Progenitor cell of endocrine pancreas (in vitro differentiated cells): ENCODE measurements around the gene TRIOBP. TPM values are rescaled to one million over a fixed set of nuclear protein-coding genes. Genes with fewer than 3 reads are reported as not detected.

Experiments used
- DNase-seq: peaks from one replicate; pipeline ENCODE4 v3.0.0; 2021; ENCODE audit warnings: low spot score; ENCODE audit not compliant: unreplicated experiment
- H3K27ac Mint-ChIP-seq: 2 replicates; pipeline ENCODE4 v1.8.0; 2021; ENCODE audit warnings: mild to moderate bottlenecking, moderate library complexity, mixed read lengths
- H3K27me3 Mint-ChIP-seq: 2 replicates; pipeline ENCODE4 v1.8.0; 2021; ENCODE audit warnings: mixed read lengths
- H3K36me3 Mint-ChIP-seq: 2 replicates; pipeline ENCODE4 v1.8.0; 2022; ENCODE audit warnings: mixed read lengths; ENCODE audit not compliant: insufficient read depth
- H3K4me1 Mint-ChIP-seq: 2 replicates; pipeline ENCODE4 v1.8.0; 2021; ENCODE audit warnings: low read depth, mixed read lengths
- H3K4me3 Mint-ChIP-seq: 2 replicates; pipeline ENCODE4 v1.8.0; 2021; ENCODE audit warnings: low read depth, mild to moderate bottlenecking, moderate library complexity, mixed read lengths
- H3K9me3 Mint-ChIP-seq: 2 replicates; pipeline ENCODE4 v1.8.0; 2021; ENCODE audit warnings: low read depth, mixed read lengths
- total RNA-seq: library from RNA; stranded (reverse); gene quantifications from 2 replicates; pipeline ENCODE4 v1.2.1, GENCODE V29; 2021
- TF ChIP-seq, protein P1 (sequence below): fragments of 200-600 bp; sonication (generic); IDR thresholded peaks from one replicate; pipeline ENCODE4 v1.5.0; 2021; ENCODE audit warnings: antibody characterized with exemption, mild to moderate bottlenecking; ENCODE audit not compliant: unreplicated experiment

TRIOBP gene
- total RNA-seq, 1 donor from 2014 or later: 78.7 TPM

DNA sequence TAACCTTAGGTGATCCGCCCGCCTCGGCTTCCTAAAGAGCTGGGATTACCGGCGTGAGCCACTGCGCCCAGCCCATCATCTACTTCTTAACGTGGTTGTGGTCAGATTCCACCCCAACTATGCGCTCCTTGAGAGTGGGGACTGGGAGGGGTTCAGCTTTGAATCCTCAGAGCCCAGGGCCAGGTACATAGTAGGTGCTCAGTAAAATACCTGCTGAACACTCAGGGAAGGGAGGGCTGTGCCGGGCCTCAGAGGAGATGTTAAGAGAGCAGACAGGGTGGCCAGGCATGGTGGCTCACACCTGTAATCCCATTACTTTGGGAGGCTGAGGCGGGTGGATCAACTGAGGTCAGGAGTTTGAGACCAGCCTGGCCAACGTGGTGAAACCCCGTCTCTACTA is 22.6 kb upstream of the TRIOBP start:
- no peak for DNase-seq
- Mint-ChIP-seq H3K4me3 (no peak overlapping the region), H3K27me3 (peaks cover 13% of the 10 kb centered on the region), H3K4me1 (peaks cover 1% of the 10 kb centered on the region), H3K9me3 (no peaks in the 10 kb centered on the region), H3K27ac (no peak overlapping the region), H3K36me3 (no peaks in the 10 kb centered on the region)
- TF ChIP-seq, protein P1, sequence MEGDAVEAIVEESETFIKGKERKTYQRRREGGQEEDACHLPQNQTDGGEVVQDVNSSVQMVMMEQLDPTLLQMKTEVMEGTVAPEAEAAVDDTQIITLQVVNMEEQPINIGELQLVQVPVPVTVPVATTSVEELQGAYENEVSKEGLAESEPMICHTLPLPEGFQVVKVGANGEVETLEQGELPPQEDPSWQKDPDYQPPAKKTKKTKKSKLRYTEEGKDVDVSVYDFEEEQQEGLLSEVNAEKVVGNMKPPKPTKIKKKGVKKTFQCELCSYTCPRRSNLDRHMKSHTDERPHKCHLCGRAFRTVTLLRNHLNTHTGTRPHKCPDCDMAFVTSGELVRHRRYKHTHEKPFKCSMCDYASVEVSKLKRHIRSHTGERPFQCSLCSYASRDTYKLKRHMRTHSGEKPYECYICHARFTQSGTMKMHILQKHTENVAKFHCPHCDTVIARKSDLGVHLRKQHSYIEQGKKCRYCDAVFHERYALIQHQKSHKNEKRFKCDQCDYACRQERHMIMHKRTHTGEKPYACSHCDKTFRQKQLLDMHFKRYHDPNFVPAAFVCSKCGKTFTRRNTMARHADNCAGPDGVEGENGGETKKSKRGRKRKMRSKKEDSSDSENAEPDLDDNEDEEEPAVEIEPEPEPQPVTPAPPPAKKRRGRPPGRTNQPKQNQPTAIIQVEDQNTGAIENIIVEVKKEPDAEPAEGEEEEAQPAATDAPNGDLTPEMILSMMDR: no peak

DNA sequence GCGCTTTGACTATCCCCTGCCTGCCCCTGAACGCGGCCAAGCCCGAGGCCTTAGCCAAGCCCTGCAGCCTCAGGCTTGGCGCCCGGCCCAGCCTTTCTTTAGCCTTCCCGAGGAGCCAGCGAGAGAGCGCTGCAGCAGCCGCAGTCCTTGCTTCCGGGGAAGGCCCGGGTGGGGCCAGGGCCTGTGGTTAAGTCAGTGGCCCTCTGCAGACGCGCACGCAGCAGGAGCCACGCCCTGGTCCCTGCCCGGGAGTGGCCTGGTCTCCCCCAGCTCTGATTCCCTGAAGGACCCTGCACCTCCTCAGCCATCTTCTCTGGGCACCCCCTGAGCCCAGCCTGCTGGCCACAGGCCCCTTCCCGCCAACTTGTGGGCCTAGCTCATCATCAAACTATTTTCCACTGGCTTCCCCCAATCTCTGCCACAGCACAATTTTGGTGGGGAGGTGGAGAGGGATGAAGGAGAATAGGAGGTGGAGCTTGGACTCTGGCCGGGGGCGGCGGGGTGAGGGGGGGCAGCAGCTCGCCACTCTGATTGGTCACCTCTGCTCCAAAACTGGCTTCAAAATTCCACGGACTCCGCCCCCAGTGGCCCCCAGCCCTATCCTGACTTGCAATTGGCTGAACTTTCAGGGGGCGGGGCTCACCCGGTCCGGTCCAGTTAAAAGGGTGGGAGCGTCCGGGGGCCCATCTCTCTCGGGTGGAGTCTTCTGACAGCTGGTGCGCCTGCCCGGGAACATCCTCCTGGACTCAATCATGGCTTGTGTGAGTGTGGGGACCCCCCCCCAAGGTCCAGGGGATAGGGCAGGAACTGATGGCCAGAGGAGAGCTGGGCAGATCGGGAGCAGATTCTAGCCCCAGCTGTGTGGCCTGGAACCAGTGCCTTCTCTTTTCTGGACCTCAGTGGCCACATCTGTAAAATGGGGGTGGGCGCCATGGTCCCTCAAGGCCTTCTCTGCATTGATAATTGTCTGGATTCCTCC is 21.6 kb upstream of the TRIOBP start, which contains the start of gene LGALS1:
LGALS1 (plus strand) TSS at position 686 of the 979 bp plus-strand sequence; CDS start at position 753, 67 bp downstream.
- no peak for DNase-seq
- peaks cover 17% of the 10 kb centered on the region for H3K27me3 Mint-ChIP-seq
- H3K27ac Mint-ChIP-seq: no peak within 1 kb of the TSS
- H3K9me3 Mint-ChIP-seq: no peaks in the 10 kb centered on the region
- TF ChIP-seq, protein P1: no peak
- peaks cover 1% of the 10 kb centered on the region for H3K4me1 Mint-ChIP-seq
- no peak within 1 kb of the TSS for H3K4me3 Mint-ChIP-seq
- no peaks in the 10 kb centered on the region for H3K36me3 Mint-ChIP-seq

DNA sequence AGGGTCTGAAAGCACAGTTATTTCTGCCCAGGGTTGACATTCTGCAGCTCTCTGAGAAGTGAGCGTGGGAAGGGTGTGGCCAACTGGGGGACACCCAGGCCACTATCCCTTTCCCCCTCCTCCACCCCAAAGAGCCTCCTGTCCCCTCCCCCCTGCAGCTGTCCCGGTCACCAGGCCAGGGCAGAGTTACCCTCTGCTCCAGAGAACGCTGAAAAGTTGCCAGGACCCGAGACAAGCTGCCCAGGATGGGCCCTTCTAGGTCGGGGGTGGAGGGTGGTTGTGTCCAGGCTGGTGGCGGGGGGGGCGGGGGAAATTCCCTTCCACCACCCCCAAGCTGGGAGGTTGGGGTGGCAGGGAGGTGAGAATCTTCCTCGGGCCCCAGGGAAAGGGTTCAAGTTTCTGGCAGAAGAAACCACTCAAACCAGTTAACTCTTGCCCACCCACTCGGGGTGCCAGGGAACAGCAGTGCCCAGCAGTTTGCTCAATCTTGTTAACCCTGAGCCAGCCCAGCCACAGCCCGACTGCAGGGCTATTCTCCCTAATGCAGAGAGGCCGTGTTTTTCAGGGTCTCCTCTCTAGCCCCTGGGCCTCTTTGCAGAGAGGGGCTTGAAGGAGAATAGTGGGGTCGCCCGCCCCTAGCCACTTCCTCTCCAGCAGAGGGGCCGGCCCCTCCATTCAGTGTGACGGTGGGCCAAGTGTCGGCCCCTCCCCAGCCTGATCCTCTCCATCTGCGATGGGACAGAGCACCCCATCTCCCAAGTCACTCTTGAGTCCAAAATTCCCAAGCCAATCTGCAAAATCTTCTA is 20.7 kb upstream of the TRIOBP start:
- Mint-ChIP-seq H3K36me3 (no peaks in the 10 kb centered on the region), H3K4me3 (no peak overlapping the region), H3K4me1 (peaks cover 1% of the 10 kb centered on the region), H3K9me3 (no peaks in the 10 kb centered on the region), H3K27ac (no peak overlapping the region), H3K27me3 (peaks cover 17% of the 10 kb centered on the region)
- no peak for DNase-seq
- TF ChIP-seq, protein P1: no peak

DNA sequence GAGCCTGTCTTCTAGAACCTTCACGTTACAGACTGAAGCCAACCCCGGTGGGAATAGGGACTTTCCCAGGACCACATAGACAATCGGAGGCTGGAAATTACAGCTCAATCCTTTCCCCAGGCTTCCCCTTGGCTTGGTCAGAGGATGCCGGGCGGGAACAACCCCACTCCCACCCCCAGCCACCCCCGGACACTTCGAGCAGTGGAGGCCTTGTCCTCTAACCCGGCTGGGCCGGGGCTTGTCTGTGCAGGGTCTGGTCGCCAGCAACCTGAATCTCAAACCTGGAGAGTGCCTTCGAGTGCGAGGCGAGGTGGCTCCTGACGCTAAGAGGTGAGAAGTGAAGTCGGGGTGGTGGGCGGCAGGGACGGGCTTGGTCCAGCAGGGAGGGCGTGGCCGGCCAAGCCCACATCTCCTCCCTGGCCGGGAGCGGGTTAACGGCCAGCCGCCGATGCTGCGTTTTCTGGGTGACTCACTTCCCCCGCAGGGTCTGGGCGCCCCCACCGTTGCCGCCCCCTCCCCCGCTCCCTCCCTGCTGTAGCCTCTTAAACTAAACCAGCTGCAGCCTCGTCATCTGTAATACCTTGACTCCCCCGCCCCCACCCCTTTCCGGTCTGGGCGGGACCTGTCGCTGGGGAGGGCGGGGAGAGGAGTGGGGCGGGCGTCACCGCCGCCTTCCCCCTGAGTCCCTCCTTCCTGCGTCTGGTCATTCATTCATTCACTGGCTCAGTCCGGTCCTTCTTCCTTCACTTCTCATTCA is 19.9 kb upstream of the TRIOBP start:
- TF ChIP-seq, protein P1: no peak
- Mint-ChIP-seq H3K27me3 (peaks cover 17% of the 10 kb centered on the region), H3K4me1 (peaks cover 1% of the 10 kb centered on the region), H3K27ac (no peak overlapping the region), H3K36me3 (no peaks in the 10 kb centered on the region), H3K9me3 (no peaks in the 10 kb centered on the region), H3K4me3 (peak overlapping the region; percentile 33)
- DNase-seq: peak; percentile 33
